Superior temporal gyrus (tissue), 1 donor: ENCODE results near the gene TRIM29.
A peak's percentile ranks its signal among the peaks of the same experiment; 100 is the strongest.

Source experiments
- DNase-seq: peaks from one replicate; pipeline ENCODE4 v3.0.0-alpha.2; 2016; ENCODE audit errors: extremely low spot score

The TRIM29 gene

GRCh38 chr11:120096369-120097191 lies 41.3 kb downstream of the TRIM29 start:
- no peak for DNase-seq

- no peak for DNase-seq
These were observed 42.4 kb downstream of the TRIM29 start for GRCh38 chr11:120095516-120095915.

- DNase-seq: no peak
These were observed 46.2 kb downstream of the TRIM29 start for GRCh38 chr11:120091701-120092100.

GRCh38 chr11:120091121-120091520 lies 46.8 kb downstream of the TRIM29 start:
- no peak for DNase-seq

GRCh38 chr11:120090411-120090810 lies 47.5 kb downstream of the TRIM29 start:
- DNase-seq: no peak

GRCh38 chr11:120089036-120090001 lies 48.6 kb downstream of the TRIM29 start:
- peak; percentile 99 for DNase-seq

- no peak for DNase-seq
These were observed 49.9 kb downstream of the TRIM29 start for GRCh38 chr11:120088056-120088455.

- DNase-seq: no peak
These were observed 51.3 kb downstream of the TRIM29 start for GRCh38 chr11:120086651-120087050.

- DNase-seq: no peak
These were observed 57.9 kb downstream of the TRIM29 start for GRCh38 chr11:120079750-120080610.

GRCh38 chr11:120078397-120078796 lies 59.5 kb downstream of the TRIM29 start:
- no peak for DNase-seq

GRCh38 chr11:120074076-120074475 lies 63.8 kb downstream of the TRIM29 start:
- DNase-seq: no peak

GRCh38 chr11:120073196-120073595 lies 64.7 kb downstream of the TRIM29 start:
- DNase-seq: no peak

GRCh38 chr11:120068114-120068573 lies 69.8 kb downstream of the TRIM29 start:
- DNase-seq: no peak

- DNase-seq: no peak
These were observed 70.3 kb downstream of the TRIM29 start for GRCh38 chr11:120067438-120068113.

GRCh38 chr11:120066738-120067437 lies 71.0 kb downstream of the TRIM29 start:
- no peak for DNase-seq

- DNase-seq: no peak
These were observed 72.0 kb downstream of the TRIM29 start for GRCh38 chr11:120065876-120066275.

GRCh38 chr11:120065176-120065575 lies 72.7 kb downstream of the TRIM29 start:
- DNase-seq: no peak

- DNase-seq: no peak
These were observed 73.6 kb downstream of the TRIM29 start for GRCh38 chr11:120064341-120064740.

- no peak for DNase-seq
These were observed 74.1 kb downstream of the TRIM29 start for GRCh38 chr11:120063686-120064340.

- no peak for DNase-seq
These were observed 75.4 kb downstream of the TRIM29 start for GRCh38 chr11:120062561-120062930.
